Measurements from ENCODE around the gene PIMREG.

Gene PIMREG

DNA sequence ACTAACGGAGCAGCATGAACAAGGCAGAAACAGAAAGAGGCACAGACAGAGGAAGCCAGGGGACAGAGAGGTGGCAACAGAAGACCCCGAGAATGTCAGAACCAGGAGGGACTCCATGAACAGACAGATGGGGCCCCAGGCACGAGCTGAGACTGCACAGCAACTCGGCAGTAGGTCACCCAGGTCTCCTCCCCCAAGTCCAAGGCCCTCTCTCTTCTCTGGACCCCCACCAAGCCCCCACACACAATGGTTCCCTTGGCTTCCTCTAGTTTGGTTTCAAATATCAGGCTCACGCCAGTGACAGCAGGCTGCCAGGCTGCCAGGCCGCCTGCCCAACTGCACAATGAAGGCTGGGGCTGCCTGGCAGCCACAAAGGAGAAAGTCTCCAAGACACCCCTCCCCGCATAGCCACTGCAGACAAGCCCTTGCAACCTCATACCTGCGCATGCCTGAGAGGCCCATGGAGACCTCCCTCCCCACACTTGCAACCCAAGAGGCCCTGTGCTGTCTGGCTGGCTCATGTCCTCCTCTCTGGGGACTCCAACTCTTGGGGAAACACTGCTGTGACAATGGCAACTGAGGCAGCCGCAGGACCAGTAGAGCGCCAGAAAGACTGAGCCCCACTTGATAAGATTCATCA, 54.8 kb downstream of the PIMREG start:
- DNase-seq (ENCODE audit: low read depth, low spot score): no peak

Data from activated CD4-positive, CD25-positive, alpha-beta regulatory T cell treated with anti-CD3 and anti-CD28 coated beads, Interleukin-2, amount 50 U/mL, for 16 hours (primary cell).